ENCODE data around the gene PI16. TPM values are rescaled to one million over a fixed set of nuclear protein-coding genes. Genes with fewer than 3 reads are reported as not detected.

PI16 gene
- total RNA-seq, 4 donors from 2014 or later, result 2.8 to 17.2 (median 3.9) TPM

- TF ChIP-seq POLR2AphosphoS5 (IDR thresholded peaks at IDR 0.05), result no peak
- no peak for TF ChIP-seq POLR2A (IDR thresholded peaks at IDR 0.05)
- TF ChIP-seq, protein P1, sequence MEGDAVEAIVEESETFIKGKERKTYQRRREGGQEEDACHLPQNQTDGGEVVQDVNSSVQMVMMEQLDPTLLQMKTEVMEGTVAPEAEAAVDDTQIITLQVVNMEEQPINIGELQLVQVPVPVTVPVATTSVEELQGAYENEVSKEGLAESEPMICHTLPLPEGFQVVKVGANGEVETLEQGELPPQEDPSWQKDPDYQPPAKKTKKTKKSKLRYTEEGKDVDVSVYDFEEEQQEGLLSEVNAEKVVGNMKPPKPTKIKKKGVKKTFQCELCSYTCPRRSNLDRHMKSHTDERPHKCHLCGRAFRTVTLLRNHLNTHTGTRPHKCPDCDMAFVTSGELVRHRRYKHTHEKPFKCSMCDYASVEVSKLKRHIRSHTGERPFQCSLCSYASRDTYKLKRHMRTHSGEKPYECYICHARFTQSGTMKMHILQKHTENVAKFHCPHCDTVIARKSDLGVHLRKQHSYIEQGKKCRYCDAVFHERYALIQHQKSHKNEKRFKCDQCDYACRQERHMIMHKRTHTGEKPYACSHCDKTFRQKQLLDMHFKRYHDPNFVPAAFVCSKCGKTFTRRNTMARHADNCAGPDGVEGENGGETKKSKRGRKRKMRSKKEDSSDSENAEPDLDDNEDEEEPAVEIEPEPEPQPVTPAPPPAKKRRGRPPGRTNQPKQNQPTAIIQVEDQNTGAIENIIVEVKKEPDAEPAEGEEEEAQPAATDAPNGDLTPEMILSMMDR (IDR thresholded peaks at IDR 0.05), result no peak
- no peak for TF ChIP-seq EP300 (IDR thresholded peaks at IDR 0.05)
- no peak overlapping the region for H3K27ac ChIP-seq
- 86% methylated on average over 5 of the region's 5 CpGs for WGBS
Measured at GRCh38 chr6:36924778-36925374, 29.7 kb upstream of the PI16 start.

GRCh38 chr6:36925809-36926208 lies 28.7 kb upstream of the PI16 start:
- Histone ChIP-seq H3K27ac (no peak overlapping the region), H3K36me3 (peaks cover 38% of the 10 kb centered on the region), H3K4me1 (peaks cover 25% of the 10 kb centered on the region), H3K4me3 (no peak overlapping the region), H3K9me3 (no peaks in the 10 kb centered on the region), H3K27me3 (no peaks in the 10 kb centered on the region)
- DNase-seq (ENCODE audit: low spot score in 2 of 2), result no peak
- WGBS, result 90% methylated on average over 4 of the region's 4 CpGs
- TF ChIP-seq POLR2A (IDR thresholded peaks at IDR 0.05) (no peak), POLR2AphosphoS5 (IDR thresholded peaks at IDR 0.05) (no peak), EP300 (IDR thresholded peaks at IDR 0.05) (no peak)
- TF ChIP-seq, protein P1 (IDR thresholded peaks at IDR 0.05), result no peak

More at GRCh38 chr6:36924778-36925374, 29.7 kb upstream of the PI16 start:
- no peaks in the 10 kb centered on the region for H3K27me3 ChIP-seq
- H3K36me3 ChIP-seq, result peaks cover 45% of the 10 kb centered on the region
- H3K4me1 ChIP-seq, result peaks cover 27% of the 10 kb centered on the region
- no peak overlapping the region for H3K4me3 ChIP-seq
- no peaks in the 10 kb centered on the region for H3K9me3 ChIP-seq
- DNase-seq (ENCODE audit: low spot score in 2 of 2), result no peak

- Histone ChIP-seq H3K4me1 (peaks cover 25% of the 10 kb centered on the region), H3K27ac (no peak overlapping the region), H3K4me3 (no peak overlapping the region), H3K9me3 (no peaks in the 10 kb centered on the region), H3K27me3 (no peaks in the 10 kb centered on the region), H3K36me3 (peaks cover 28% of the 10 kb centered on the region)
- DNase-seq (ENCODE audit: low spot score in 2 of 2), result no peak
- 79% methylated on average over 10 of the region's 10 CpGs for WGBS
- TF ChIP-seq, protein P1 (IDR thresholded peaks at IDR 0.05), result no peak
- TF ChIP-seq POLR2AphosphoS5 (IDR thresholded peaks at IDR 0.05) (no peak), POLR2A (IDR thresholded peaks at IDR 0.05) (no peak), EP300 (IDR thresholded peaks at IDR 0.05) (no peak)
Measured at GRCh38 chr6:36926708-36927513, 27.6 kb upstream of the PI16 start.

DNA sequence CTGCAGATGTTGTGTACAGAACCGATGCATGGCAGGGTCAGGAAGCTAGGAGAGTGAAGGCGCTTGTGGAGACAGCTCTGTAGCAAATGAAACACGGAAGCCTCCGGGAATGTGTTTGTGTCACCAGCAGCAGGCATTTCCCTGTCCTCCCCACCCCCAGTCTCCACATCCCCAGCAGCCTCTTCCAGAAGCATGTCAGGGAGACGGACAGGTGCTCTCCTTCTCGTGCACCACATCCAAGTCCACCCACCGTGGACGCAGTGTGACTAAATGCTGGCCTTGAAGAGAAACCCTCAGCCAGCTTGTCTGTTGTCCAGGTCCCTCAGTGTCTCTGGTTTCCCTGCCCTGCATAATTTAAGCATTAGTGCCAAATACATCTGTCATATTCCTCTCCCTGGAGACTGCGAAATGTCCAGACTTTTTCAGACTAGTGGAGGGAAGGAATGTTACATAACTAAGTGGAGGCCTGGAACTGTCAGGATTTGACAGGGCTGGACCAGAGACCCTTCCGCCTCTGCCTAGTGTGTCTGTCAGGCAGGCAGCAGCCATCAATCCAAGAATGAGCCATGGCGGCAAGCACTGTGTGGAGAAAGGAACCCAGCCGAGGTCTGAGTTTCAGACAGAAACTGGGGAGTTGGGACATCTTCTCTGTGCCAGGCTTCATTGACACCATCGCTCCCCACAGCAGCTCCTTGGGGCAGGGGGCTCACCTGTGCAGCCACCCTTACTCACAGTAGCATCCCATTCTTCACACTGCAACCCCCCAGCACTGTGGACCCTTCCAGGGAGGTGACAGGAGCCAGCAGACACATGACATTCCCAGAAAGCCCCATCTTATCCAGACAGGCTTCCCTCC lies 26.6 kb upstream of the PI16 start:
- Histone ChIP-seq H3K4me1 (peaks cover 25% of the 10 kb centered on the region), H3K27me3 (no peaks in the 10 kb centered on the region), H3K27ac (no peak overlapping the region), H3K36me3 (peaks cover 23% of the 10 kb centered on the region), H3K9me3 (no peaks in the 10 kb centered on the region), H3K4me3 (no peak overlapping the region)
- WGBS, result 66% methylated on average over 12 of the region's 13 CpGs
- TF ChIP-seq, protein P1 (IDR thresholded peaks at IDR 0.05), result no peak
- no peak for TF ChIP-seq POLR2AphosphoS5 (IDR thresholded peaks at IDR 0.05)
- no peak for TF ChIP-seq POLR2A (IDR thresholded peaks at IDR 0.05)
- no peak for TF ChIP-seq EP300 (IDR thresholded peaks at IDR 0.05)
- DNase-seq (ENCODE audit: low spot score in 2 of 2), result no peak
